ENCODE results near the gene MORC4.
A peak's percentile ranks its signal among the peaks of the same experiment; 100 is the strongest.

MORC4 gene

DNA sequence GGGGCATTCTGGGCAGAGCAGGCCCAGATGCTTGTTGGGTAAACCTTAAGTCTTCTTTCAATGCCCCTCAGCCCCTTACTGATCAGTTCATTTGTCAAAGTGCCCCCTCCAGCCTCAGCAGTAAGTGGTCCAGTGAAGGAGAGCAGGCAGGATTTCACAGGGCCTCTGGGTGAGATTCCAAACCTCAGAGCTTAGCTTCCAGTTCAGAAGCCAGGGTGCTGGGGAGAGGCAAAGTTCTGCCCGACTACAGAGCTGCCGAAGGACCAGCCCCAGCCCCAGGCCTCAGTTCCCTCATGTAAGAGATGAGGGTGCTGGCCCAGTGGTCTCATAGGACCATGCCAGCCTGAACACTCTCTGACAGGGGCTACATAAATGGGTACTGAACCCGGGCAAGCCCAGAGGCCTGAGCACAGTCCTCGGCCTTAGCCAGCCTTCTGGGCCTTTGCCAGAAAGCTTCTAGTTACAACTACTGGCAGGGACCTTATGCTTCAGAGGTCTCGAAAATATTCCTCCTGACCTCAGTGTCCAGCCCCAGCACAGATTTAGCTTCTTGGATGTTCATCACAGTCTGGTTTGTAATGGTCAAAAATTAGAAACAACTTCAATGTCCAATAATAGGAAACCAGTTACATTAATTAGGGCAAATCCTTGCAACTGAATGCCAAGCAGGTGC, 96.0 kb downstream of the MORC4 start:
- DNase-seq: no peak

- no peak for DNase-seq
These were observed 96.7 kb downstream of the MORC4 start, which contains the start of gene RIPPLY1 for GRCh38 chrX:106903291-106903824. Gene RIPPLY1, minus strand, starts transcription at chrX:106903341. Its CDS starts 54 bp downstream, at chrX:106903287.

GRCh38 chrX:106902684-106903083, 97.3 kb downstream of the MORC4 start:
- no peak for DNase-seq

DNA sequence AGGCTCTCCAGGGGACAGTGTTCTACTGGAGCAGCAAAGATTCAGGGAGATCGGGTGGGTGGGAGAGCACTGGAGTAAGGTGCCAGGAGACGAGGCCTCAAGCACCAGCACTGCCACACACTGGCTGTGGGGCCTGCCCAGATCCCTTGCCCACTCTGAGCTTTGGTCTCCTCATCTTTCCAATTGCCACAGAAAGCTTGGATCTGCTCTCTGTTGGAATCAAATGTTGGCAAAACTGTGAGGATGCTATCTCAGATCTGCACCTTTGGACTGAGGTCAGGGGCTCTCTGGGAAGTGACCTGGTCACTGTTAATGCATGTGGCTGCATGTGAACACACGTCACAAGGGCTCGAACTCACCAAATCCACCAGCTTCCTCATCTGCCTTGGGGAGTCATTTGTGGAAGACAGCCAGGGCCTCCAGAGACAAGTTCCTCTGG, 98.2 kb downstream of the MORC4 start:
- no peak for DNase-seq

DNA sequence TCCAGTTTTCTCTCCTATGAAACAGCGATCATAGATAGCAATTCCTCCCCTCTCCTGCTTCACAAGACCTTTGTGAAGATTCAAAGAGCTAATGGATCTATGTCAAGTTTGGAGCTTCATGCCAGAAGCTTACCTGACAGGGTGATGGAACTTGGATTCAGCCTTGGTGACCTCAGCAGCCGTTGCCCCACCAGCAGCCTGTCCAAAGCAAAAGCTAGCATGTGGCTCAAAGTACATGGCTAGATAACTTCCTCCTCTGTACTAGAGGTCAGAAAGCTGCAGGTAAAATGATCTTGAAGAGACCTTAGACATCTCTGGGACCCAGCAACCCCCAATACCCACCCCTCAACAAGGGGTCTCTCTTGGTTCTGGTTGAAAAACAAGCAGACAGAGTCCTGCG, 98.7 kb downstream of the MORC4 start:
- no peak for DNase-seq

DNA sequence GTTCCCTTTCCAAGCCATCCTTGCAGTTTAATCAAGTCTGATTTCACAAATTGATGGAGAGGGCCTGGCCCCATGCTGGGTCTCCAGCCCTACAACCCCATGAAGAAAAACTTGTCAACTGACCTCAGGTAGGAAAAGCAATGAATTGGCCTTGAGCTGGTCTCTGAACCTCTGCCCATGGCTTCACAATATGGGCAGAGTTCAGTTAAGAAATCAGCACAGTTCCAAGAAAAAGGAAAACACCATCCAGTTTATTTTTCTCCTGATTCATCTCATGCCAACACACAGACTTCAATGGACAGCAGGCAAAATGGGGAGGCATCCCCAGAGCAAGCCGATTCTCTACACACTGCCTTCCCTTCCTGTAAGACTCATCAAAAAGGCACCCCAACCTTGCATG, 100.2 kb downstream of the MORC4 start:
- no peak for DNase-seq

- no peak for DNase-seq
These were observed 100.7 kb downstream of the MORC4 start for GRCh38 chrX:106899276-106899675.

DNA sequence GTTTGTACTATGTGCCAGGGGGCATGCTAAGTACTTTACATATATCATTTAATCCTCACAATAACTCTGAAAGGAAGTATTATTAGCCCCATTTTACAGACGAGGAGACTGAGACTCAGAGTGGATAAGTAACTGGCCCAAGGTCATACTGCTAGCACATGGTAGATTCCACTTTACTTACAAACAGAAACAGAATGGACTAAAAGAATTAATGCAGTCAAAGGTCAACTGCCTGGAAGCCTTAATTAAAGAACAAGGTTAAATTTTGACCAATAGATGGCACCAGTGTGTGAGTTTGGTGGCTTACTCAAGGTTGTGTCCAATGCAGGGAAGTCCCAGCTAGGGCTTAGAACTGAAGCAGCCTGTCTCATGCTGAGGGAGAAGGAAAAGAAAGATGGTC, 101.5 kb downstream of the MORC4 start:
- no peak for DNase-seq

DNA sequence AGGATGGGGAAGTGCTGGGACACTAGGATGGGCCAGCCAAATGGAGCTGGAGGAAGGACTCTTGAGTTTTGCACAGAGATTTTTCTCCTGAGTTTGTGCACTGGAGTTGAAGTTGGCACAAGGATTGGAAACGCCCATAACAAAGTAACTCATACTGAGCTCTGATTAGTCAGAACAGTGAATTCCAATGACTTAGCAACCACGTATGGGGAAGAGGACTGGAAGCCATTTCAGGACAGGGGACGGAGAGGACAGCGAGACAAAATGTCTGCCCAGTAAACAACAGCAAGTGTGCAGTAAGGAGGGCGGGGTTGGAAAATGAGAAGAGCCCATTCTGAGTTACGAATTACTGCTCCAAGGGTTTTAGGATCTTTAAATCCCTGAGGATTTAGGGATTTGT, 102.8 kb downstream of the MORC4 start:
- no peak for DNase-seq

- DNase-seq: no peak
These were observed 105.0 kb downstream of the MORC4 start for GRCh38 chrX:106894978-106895452.

- DNase-seq: peak; percentile 81
These were observed 105.6 kb downstream of the MORC4 start for GRCh38 chrX:106894392-106894909.

DNA sequence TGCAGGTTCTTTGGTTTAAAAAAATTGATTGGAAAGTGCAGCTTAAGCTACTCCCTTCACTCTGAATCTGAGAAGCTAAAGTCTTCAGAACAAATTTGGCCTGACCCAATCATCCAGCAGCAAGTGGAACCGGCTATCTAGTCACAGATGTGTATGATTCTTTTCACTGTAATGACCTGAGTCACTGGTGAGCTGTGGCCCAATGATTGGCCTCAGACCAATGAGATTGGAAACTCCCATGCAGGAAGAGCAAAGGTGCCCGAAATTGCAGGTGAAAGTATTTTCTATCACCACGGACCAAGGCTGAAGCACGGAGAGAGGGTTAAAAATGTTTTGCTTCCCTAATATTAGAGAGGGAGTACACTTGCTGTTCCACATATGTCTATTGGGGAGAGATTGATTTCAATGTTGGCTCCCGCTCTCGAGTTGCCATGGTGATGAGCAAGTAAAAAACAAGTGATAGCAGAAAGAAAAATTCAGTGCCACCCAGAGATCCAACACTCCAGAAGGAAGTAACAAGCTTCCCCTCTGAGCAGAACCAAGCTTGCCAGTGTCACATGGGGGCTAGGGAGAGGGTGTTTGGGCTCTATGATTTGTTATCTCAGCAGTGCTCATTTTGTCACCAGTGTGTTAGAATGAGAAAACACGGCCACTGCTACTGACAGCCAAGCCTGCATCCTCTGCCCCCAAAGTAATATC, 108.1 kb downstream of the MORC4 start:
- no peak for DNase-seq

Data from islet precursor cell (in vitro differentiated cells).